ENCODE data around the gene INO80.
"Not testable (repeated sequence)": the region's sequence is repeated elsewhere in the genome, so short reads cannot be mapped to it uniquely, and the experiment has no call there.

INO80 gene

GRCh38 chr15:40995656-40996055, 120.4 kb downstream of the INO80 start:
- DNase-seq: no peak

DNA sequence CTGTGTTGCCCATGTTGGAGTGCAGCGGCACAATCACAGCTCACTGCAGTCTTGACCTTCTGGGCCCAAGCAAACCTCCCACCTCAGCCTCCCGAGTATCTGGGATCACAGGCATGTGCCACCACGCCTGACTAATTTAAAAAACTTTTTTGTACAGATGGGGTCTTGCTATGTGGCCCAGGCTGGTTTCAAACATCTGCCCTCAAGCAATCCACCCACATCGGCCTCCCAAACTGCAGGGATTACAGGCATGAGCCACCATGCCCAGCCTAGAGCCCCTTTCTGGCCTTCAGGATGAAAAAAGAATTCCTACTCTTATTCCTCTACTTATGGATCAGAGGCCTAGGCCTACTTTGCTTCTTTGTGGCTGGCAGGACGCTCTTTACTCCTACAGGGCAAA, 123.3 kb downstream of the INO80 start:
- DNase-seq: no peak

- peak; percentile 48 for DNase-seq
These were observed 123.8 kb downstream of the INO80 start for GRCh38 chr15:40992241-40992741.

DNA sequence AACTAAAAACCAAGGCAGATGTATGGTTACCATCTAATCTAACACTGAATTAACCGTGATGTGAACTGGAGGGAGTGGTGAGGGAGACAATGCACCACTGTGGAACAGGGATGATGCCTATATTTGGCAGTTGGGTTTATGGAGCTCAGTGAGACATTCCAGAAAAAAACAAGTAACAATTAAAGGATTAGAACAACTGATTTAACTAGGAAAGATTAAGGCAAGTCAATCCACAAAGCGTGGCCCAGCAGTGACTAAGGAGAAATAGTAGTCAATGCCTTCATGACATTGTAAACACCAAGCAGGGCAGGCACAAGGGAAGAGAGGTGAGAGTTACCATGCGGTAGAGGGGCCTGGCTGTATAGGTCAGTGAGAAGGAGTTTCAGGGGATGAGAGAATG, 124.7 kb downstream of the INO80 start:
- DNase-seq: no peak

GRCh38 chr15:40990789-40991188, 125.3 kb downstream of the INO80 start:
- no peak for DNase-seq

- no peak for DNase-seq
These were observed 126.0 kb downstream of the INO80 start for GRCh38 chr15:40990080-40990479.

GRCh38 chr15:40988156-40988555, 127.9 kb downstream of the INO80 start:
- no peak for DNase-seq

DNA sequence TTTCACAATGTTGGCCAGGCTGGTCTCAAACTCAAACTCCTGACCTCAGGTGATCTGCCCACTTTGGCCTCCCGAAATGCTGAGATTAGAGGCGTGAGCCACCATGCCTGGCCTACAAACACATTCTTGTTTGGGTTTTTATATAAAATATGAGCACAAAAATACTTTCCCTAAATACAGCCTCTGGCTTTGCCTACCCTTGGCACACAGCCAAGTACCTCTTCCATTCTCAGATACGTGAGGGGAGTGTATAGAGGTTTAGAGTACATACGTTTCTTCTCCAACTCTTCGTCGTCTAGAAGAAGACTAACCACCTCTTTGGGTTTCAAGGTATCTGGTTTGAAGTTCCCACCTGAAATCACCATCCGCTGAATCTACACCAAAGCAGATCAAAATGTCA, 129.3 kb downstream of the INO80 start:
- DNase-seq: no peak

- peak; percentile 30 for DNase-seq
These were observed 130.3 kb downstream of the INO80 start for GRCh38 chr15:40985541-40986330.

DNA sequence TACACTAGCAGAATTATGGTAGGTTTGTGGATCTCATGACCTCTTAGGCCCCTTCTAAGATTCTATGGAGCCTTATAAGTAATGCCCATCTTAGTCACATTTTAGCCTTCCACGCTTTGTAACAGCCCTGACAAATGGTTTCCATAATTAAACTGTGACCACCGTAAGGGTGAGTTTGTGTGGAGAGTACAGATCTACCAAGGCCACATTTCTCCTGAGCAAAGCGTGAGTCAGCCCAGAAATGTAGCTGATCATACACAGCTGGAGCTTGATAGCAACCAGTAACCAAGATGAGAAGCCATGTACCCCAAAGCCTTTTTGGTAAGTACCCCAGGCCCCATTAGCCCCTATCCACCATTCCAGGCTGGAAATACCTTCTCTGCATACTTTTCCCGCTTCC, 131.1 kb downstream of the INO80 start:
- DNase-seq: peak; percentile 78

DNA sequence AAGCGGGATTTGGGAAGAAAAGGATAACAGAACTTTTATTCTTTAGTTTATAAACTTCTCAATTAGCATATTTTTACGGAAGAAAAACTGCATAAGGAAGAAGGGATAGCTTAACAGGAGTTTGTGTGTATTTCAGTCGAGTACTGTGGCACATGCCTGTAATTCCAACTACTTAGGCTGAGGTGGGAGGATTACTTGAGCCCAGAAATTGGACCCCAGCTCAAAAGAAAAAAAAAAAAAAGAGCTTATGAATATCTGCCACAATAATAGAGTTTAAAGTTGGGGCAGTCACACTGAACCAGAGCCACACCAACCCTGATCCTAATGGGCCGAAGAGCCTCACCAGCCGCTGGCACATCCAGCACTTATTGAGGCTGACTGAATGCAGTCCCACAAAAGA, 131.7 kb downstream of the INO80 start:
- DNase-seq: no peak

- DNase-seq: no peak
These were observed 133.2 kb downstream of the INO80 start for GRCh38 chr15:40982855-40983254.

GRCh38 chr15:40981186-40981585, 134.9 kb downstream of the INO80 start:
- DNase-seq: no peak

DNA sequence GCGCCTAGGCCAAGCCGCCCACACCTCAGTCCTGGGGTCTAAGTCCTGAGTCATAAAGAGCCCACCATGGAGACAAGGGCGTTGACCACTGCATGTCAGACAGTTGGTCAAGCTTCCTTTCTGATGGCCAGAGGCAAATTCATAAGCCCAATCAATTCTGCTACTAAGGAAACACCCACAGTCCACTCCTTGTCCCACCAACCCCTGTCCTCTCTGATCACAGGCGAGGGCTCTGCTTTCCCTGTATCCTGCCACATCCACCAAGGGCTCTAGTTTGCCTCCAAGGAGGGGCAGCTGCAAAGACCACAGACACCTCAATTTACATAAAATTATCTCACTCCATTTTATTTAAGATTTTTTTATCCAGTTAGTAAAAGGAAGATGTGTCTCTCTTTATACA, 137.5 kb downstream of the INO80 start:
- no peak for DNase-seq

DNA sequence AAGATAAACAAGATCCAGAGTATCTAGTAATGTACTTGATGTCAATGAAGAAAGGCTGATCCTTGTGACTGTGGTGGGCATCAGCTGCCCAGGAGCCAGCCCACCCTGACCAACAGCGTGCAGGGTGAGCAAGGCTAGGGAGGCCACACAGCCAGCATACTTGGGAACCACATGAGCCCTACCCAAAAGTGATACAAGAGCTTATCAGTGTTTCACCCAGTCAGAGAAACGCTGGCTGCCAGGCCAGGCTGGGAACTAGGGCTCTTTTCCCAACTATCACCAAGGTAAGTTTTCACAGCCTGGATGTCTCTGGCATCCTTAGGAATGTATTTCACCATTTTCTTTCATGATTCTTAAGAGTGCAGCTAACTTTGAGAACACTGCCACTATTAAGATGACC, 137.9 kb downstream of the INO80 start:
- no peak for DNase-seq

DNA sequence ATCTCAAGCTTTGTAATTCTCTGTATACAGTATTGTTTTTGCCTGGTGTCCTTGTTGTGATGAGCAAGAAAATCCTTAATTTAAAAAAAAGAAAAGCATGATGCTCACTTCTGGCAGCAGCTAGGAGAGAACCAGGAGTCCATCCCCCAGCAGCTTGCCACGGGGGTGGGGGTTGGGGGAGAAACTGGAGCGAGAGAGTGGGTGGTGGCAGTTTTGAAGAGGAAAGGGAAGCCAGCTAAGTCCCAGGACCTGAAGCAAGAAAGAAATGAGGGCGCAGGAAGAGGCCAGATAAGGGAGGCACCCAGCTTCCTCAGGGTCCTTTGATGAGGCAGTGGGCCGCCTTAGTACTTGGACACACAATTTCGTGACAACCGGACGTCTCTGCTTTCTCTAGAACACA, 139.3 kb downstream of the INO80 start:
- no peak for DNase-seq

DNA sequence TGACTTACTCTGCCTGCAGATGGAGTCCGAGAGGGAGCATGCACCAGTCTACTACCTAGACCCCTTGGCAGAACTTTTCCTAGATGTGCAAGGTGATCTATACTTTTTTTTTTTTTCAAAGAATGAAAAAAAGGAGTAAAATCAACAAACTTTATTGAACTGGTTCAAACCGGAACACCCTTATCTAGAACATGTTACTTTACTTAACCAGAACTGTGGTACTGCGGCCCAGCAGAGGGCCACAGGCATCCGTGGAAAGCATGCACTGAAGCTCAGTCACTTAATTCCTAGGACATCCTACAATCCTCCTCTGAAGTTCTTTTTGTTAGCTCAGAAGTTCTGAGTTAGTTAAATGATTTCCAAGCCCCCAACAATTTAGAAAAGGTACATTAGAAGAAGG, 141.2 kb downstream of the INO80 start:
- no peak for DNase-seq

DNA sequence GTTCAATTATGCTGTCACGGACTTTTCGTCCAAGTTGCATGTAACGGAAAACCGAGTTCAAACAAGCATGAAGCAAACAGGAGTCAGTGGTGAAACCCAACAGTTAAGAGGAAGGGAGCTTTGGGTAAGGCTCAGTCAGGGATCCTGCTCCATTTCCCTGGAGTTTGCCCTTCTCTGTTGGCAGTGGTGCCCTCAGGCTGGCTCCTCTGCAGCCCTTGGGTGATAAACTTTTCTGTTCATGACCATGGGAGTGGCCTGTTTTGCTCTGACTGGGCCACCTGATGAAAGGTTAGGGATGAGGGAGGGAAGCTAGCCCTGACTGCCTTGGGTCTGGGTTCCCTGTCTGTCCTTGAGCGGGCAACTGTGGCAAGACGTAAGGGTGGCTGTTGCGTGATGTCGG, 146.7 kb downstream of the INO80 start:
- DNase-seq: no peak

DNA sequence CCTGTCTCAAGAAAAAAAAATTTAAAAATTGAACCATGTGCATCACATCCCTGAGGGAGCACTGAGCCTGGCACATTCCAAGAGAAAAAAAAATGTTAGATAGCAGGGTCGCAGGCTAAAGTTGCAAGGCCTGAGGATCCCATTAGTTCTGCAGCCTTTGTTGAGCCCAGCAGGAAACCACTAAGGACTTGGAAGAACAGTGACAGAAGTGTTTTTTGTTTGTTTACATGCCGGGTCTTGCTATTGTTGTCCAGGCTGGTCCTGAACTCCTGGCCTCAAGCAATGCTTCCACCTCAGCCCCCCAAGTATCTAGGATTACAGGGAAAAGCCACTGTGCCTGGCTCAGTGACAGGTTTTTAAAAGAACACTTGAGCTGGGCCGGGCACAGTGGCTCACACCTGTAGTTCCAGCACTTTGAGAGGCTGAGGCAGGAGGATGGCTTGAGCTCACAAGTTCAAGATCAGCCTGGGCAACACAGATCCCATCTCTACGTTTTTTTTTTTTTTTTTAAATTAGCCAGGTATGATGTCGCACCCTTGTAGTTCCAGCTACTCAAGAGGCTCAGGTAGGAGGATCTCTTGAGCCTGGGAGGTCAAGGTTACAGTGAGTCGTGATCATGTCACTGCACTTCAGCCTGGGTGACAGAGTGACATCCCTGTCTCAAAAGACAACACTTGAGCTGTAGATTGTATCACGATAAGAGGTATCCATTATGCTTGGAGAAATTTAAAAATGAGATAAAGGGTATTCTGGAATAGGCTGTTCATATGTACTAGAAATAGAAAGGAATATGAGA, 147.6 kb downstream of the INO80 start:
- no peak for DNase-seq

DNA sequence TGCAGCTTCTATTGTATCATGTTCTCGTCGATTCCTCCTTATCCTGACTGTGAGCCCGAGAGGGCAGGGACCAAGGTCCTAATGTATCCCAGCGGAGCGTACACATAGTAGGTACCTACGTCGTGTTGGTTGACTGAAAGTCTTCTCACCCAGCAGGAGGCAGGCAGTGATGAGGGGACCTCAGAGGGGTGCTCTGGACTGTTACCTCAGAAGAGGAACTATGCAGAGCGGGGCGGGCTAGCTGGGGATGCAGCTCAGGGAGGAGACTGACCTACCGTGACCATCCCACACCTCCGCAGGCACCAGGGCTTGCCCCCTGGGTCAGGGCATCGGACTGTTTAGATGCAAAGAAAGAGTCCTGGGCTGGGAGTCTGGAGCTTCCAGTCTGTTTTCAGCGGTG, 151.4 kb downstream of the INO80 start:
- DNase-seq: no peak

GRCh38 chr15:40964006-40964405, 152.1 kb downstream of the INO80 start:
- DNase-seq: no peak

DNA sequence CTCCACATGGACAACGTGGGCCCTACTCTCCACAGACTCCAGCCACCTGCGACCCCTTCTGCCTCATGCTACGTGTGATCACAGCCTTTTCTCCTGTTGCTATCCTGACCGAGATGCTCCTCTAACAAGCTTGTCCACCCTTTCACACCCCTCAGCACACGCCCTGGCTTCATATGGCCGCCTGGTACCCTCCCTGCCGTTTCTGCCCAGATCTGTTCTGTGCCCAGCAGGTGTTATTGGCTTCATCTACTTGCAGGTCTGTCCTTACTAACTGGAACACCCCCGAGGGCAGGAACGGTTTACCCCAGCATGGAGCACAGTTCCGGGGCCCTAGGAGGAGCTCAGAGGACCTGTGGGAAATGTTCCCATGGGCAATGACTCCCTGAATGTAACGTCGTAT, 152.9 kb downstream of the INO80 start:
- no peak for DNase-seq

GRCh38 chr15:40962317-40962716, 153.8 kb downstream of the INO80 start:
- not testable (repeated sequence) for DNase-seq

- not testable (repeated sequence) for DNase-seq
These were observed 154.3 kb downstream of the INO80 start for GRCh38 chr15:40961740-40962139.
